ENCODE results near the gene IGFLR1.
A peak's percentile ranks its signal among the peaks of the same experiment; 100 is the strongest.

Gene IGFLR1

DNA sequence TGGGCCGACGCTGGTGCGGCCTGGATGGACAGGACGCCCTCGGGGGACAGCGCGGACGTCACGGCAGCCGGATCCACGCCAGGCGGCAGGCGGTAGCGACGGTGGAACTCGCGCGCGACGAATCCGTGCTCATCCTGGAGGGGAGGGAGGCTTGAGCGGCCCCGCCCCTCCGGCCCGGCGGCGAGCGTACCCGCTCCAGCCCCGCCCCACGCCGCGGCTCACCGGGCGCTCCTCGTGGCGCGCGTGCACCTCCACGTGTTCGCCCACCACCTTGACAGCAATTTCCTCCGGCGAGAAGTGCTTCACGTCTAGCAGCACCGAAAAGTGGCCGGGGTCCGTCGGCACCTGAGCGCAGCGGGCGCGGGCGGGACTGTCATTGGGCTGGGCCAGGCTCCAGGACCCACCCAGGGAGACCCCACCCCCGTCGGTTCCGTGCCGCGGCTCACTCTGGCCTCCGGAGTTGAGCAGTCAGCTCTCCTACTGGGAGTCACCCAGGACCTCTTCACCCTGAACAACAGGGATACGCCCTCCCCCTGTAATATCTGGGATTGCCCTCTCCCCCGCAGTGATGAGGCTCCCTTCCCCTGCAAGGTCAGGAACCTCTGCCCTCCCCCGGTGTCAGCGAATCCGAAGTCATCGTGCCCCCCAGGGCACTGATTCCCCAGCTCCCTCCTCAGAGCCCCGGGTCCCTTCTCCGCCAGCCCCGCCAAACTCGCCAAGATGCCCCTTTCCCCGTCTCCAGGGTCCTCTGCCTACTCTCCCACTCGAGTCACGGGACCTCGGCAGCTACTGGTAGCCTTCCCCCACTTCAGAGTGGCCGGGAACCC, 13.5 kb upstream of the IGFLR1 start:
- FAIRE-seq, result no peak

DNA sequence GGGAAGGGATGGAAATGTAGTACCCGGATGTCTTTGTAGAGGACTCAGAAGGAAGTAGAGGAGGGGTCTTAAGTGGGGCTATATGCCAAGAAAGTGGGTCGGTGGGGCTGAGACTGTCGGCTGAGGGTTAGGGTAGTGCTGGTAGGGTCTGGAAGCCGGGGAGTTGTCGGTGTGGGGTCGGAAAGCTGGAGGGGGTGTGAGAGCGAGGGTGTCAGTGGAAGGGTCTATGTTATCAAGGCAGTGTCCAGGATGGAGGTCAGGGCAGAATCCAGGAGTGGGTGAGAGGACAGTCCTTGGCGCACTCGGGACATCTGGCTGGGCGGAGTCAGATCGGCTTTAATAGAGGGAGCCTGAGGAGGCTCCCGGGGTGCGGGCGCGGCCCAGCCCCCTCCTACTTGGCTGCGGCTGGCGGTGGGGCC, 12.9 kb upstream of the IGFLR1 start:
- no peak for FAIRE-seq

DNA sequence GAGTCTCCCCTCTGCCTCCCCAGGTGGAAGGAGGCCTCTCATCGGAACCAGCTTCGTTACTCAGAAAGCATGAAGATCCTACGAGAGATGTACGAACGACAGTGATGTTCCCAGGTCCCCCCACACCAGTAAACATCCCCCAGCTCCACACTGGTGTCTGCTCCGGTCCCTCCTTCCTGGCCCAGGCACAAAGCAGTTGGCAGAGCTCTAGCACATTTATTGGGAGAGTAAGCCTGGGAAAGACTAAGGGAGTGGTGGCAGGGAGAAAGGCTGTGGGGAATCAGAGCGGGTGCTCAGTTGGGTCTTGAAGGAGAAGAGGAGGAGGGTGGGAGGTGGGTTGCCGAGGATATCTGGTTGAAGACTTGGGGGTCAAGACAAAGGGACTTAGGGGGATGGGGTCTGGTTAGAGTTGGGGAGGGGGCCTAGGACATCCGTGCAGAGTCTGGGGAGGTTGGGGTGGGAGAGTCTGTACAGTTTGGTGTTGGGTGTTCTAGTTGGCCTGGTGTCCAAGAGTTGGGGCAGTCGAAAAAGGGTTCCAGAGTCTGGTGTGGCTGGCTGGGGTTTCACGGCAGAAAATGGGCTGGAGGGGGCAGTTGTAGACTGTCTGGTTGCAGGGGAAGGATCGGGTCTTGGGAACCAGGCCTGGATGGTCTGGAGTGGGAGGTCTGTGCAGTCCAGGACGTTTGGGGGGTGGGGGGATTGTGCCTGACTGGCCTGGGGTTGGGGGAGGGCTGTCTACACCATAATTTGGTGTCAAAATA, 12.3 kb upstream of the IGFLR1 start:
- FAIRE-seq, result no peak

DNA sequence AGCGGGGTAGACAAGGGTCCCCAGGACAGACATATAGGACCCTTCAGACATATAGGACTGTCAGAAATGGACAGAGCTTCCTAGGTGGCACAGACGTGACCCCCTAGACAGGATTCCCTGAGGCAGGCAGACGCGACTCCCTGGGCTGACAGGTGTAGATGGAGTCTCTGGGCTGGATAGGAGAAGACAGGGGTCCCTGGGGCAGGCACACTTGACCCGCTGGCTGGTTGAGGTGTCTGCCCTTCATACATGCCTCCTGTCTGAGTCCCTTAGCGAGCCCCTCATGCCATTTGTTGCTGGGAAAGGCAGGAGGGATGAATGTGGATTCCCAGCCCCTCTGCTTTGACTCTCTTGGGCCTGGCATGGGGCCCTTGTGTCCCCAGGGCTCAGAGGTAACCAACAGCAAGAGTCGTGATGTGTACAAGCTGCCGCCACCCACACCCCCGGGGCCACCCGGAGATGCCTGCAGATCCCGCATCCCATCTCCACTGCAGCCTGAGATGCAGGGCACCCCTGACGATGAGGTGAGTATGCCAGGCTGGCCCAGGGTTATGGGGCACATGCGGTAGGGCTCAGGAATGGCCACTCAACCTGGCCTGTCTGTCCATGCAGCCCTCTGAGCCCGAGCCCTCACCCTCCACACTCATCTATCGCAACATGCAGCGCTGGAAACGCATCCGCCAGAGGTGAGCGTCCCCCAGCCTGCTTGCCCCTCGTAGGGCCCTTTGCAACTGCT, 11.6 kb upstream of the IGFLR1 start:
- FAIRE-seq, result no peak

DNA sequence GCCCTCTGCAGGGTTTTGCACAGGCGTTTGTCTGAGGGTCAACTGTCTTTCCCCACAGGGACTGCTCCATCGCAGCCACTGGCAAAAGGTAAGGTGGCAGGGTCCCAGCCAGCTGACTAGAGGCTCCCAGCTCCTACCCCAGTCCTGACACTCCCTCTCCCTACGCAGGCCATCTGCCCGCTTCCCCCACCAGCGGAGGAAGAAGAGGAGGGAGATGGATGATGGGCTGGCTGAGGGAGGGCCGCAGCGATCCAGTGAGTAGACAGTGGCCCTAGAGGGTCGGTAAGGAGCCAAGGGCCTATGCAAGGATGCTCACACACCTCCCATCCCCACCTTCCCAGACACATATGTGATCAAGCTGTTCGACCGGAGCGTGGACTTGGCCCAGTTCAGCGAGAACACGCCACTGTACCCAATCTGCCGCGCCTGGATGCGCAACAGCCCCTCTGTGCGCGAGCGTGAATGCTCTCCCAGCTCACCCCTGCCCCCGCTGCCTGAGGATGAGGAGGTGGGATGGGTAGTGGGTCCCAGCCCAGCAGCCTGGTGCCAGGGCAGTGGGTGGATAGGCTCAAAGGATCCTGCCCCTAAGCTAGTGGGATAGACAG, 10.6 kb upstream of the IGFLR1 start:
- FAIRE-seq, result no peak

DNA sequence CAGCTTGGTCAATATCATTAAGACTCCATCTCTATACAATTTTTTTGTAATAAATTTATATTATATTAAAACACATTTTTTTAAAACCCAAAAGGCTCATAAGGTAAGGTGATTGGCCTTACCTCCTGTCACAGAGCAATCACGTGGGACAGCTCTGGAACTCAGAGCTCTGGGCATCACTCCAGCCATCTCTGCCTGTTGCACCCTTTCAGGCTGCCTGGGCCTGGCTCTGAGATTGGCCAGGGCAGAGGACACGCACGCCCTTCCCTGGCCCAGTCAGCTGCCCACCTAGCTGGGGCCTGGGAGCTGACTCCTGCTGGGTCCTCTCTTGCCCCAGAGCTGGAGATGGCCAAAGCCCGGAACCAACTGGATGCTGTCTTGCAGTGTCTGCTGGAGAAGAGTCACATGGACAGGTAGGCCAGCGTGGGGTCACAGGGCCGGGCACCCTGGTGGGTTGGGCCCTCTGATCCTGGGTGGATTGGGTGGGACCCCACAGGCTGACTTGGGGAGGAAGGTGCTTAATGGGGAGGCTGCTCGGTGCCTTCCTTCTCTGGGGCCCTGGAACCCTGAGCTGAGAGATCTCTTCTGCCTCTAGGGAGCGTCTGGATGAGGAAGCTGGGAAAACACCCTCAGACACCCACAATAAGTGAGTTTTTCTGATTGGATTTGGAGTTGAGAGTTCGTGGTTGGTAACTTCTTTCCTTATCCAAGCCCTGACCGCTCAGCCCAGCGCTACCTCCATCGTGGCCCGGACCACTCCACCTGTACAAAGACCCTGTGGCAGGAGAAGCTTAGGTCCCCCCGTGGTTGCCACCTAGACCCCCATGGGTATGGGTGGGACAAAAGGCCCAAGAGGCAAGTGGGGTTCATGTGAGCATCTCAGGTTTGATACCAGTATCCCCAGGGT, 9.8 kb upstream of the IGFLR1 start:
- FAIRE-seq, result no peak

DNA sequence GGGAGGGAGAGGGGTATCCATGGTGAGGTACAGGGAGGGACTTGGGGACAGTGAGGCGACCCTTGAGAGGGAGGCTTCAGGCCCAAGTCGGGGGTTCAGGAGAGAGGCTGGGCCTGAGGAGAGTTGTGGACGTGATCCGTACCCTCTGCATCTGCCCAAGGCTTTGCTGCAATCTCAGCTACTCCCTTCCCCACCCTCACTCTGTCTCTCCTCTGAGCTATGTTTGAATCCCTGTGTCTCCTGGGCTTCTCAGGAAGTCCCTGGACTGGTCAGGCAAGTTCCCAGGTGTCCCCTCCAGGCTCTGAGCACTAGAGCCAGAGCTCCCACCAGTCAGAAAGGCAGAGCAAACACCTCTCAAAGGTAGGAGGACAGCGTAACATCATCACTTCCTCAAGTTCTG, 7.9 kb upstream of the IGFLR1 start:
- no peak for FAIRE-seq

DNA sequence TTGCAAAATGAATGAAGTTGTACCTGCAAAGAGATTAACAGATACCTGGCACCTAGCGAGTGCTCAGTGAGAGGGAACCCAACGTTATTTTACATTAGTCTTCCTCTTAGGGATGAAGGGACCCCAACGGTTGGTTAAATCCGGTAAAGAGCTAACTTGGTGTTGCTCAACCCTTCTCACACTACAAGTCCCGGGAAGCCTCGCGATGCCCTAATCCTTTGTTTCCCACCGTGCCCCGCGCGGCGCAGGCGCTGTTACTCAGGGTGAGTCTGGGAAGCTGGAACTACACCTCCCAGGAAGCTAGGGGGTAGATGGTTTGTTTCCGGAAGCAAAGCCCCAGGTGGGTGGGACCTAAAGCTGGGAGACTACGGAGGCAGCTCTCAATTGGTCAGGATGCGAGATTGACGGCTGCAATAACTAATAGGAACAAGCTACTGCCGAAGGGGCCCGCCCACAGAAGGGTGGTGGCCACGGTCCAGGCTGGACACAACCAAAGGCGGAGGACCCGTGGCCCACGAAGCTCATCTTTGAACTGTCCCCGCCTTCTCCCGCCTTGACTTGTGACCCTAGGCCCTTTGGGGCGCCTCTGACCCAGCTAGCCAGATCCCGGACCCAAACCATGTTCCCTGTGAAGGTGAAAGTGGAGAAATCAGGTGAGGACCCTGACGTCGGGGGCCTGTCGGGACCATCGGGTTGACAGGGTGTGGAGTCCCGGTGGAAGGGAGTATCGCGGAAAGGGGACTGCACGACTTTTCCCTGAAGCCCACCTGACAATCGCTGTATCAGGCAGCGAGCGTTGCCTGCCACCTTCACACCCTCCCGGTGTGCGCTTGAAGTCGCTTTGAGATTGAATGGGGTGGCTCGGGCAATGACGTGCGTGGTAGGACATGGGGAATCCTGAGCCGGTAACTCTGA, 6.1 kb upstream of the IGFLR1 start, which contains the start of gene LIN37:
LIN37 (plus strand) TSS at position 471 of the 915 bp plus-strand sequence; CDS start at position 620, 149 bp downstream.
- FAIRE-seq, result peak; percentile 98

DNA sequence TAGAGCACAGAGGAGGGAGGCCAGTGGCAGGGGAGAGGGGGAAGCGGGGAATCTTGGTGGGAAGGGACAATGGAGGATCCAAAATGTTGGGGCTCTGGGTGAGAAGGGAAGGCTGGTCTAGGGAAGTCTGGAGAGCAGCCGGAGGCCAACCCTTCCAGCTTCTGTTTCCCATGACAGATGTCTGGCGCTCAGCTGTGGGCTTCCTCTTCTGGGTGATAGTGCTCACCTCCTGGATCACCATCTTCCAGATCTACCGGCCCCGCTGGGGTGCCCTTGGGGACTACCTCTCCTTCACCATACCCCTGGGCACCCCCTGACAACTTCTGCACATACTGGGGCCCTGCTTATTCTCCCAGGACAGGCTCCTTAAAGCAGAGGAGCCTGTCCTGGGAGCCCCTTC, 4.3 kb upstream of the IGFLR1 start:
- no peak for FAIRE-seq

DNA sequence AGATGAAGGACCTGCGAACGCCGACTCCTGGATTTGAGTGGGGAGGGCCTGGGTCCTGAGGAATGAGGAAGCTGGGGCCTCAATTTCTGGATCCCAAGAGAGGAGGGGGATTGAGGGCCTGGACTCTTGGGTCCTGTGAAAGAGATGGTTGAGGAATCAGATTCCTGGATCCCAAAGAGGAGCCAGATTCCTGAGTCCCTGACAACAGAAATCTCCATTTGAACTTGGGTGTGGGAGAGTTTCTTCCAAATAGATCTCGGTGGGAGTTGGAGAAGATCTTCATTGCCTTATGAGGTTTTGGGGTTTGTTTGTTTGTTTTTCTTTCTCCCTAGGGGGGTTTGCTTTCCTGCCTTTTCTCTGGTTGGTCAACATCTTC, 3.8 kb upstream of the IGFLR1 start:
- FAIRE-seq, result no peak

DNA sequence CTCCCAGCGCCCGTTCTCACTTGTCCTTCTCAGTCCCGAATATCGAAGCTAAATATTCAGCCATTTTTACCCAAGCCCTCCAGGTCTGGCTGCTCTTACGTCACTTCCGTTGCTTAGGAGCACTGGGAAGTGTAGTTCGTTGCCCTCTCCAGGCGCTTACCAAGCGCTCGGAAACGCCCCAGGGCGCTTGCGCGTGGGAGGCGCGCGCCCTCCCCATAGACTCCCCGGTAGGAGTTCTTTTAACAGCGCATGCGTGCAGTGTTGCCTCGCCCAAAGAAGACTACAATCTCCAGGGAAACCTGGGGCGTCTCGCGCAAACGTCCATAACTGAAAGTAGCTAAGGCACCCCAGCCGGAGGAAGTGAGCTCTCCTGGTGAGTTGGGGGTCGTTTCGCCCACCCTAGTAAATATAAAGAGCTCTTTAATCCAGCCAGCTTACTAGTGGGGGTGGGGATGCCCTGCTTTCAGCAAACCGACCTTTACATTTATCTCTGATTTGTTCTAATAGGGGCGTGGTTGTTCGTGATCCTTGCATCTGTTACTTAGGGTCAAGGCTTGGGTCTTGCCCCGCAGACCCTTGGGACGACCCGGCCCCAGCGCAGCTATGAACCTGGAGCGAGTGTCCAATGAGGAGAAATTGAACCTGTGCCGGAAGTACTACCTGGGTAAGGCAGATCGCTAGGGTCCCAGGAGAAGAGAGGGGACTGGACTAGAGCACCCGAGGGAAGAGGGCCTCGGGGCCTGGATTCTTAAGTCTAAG, 3.3 kb upstream of the IGFLR1 start, which contains the start of the genes PSENEN and U2AF1L4:
PSENEN (plus strand) TSS at position 324 of the 759 bp plus-strand sequence; CDS start at position 604, 280 bp downstream.
U2AF1L4 (minus strand) TSS at position 91 of the 759 bp plus-strand sequence; CDS start at position 64, 27 bp downstream.
- FAIRE-seq, result peak; percentile 96

DNA sequence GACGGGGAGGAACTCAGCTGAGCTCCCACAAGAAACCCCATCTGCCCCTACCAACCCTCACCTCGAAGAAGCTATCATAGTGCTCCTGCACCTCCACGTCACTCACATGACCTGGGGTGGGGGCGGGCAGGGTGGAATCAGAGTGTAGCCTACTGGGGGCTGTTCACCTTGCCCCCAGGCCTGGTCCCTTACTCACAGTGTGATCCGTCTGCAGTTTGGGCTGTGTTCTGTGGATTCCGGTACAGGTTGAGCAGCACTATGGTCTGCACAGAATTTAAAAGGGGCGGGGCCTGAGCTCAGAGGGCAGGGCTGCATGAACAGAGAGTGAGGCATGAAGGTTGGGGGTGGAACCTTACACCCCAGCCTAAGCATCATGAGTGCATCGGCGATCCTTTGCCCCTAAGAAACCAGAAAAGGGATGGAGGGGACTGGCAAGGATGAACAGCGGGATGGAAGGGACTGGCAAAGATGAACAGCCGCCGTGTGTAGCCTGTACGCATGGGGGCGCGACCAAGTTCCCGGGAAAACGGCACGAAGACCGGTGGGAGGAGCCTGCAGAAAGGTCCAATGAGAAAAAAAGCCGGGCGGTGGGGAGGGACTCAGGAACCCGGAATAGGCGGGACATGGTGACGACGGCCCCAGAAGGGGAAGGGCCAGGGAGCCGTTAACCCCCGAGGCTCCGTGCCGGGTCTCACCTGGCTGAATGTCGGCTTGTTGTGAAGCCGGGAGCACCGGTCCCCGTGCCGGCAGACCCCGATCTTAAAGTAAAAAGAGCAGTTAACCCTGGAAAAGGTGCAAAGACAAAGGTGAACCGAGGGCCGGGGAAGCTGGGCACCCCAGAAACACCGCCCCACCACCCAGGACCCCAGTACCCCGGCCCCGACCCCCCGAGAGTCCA, 2.4 kb upstream of the IGFLR1 start:
- FAIRE-seq, result peak; percentile 90

DNA sequence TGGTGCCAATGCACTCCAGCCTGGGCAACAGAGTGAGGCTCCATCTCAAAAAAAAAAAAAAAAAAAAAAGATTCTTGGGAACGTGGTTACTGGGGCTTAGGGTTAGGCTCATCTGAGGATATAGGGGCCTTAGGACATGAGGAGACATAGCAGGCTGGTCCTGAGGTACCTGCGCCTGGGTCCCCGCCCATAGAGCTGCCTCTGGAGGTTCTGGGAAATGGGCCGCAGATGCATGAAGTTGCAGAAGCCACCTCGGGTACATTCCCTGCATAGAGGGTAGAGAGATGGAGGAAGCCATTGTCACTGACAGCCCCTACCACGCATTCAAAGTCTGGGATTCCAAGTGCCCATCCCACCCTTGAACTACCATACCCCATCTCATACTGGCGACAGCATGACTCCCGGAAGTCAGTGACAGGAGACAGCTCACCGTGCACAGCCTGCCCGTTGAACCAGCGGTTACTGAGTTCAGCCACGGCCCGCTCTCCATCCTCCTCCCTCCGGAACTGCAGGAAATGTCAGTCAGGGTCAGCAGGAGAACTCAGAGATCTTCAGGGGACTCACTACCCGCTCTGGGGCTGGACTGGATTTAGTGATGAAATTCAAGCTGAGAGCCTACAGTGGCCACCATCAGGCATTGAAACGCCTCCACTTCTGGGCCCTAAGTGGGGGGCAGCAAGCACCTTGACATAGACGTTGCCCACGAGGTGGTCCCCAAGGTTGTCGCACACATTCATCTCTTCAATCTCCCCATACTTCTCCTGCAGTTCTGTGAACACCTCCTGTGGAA, 1.6 kb upstream of the IGFLR1 start:
- FAIRE-seq, result no peak

DNA sequence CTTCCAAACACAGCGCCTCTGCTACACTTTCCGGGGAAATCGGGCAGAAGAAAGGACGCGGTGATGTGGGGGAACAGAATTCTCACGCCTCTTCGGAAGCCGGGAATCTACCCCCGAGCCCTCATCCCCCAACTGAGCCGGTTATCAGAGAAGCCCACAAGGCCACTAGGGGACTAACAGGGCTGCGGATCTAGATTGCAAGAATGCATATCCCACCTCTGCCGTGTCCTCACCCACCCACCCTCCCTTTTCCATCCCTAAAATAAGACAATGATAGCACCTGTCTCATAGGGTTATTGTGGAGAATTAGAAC, 1.1 kb downstream of the IGFLR1 start:
- no peak for FAIRE-seq

DNA sequence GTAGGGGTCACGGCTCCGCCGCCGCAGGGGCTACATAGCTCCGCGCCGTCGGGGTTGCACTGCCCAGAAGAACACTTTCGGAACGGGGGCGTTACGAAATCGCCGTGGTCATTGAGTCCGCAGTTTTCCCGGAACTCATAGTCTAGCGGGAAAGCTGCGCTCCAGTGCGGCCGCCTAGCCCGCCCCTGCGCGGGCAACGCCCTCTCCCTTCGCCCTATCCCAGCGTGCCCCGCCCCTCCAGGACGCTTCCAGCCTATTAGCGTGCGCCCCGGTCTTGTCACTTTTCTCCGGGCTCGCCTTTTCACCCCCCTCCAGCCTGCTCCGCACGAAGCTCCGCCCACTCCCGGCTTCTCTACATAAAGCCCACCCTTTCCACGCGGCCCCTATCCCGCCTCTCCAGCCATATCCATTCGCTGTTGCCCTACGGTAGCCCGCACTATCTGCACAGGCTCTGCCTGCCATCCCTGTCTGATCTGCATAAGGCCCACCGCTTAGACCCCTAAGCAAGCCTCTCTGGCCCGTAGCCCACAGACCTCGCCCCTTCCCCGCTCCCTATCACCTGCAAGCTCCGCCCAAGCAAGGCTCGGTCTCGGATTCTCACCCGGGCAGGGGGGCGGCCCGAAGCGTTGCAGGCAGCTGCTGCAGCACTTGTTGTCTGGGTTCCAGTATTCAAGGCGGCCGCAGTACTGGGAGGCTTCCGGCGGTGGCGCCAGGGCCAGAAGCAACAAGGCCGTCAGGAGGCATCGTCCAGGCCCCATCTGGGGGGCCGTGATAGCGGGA, 1.6 kb downstream of the IGFLR1 start:
- peak; percentile 64 for FAIRE-seq

DNA sequence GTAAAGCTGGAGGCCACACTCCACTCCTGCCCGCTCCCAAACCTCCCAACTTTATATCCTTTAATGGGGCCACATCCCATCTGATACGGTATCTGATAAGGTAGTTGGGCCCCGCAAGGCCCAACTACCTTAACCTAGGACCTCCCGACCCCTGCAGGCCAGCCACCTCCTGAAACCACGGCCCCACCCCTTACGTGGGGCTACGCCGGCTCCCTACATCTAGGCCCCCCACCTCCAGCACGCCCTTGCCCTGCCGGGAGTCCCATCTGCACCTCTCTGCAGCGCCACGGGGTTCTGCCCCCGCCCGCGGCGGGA, 2.2 kb downstream of the IGFLR1 start:
- FAIRE-seq, result no peak

Measured in endometrium (tissue), 2 donors.